Breast epithelium (tissue), 3 donors: ENCODE results near the gene CMTM5.

Experiments used
- POLR2A ChIP-seq: fragments of 450-650 bp; IDR thresholded peaks from one replicate; pipeline ENCODE4 v1.6.1; 2016; ENCODE audit warnings: antibody characterized with exemption, mild to moderate bottlenecking, moderate library complexity
- POLR2AphosphoS5 ChIP-seq, 3 donors: sonication (generic); formaldehyde crosslinking; IDR thresholded peaks; one replicate each; pipeline ENCODE4 v1.6.1; 2017; ENCODE audit warnings: antibody characterized with exemption in 3 of 3
- TF ChIP-seq, protein P1 (sequence below), 3 donors: fragments of 450-650 bp; IDR thresholded peaks; one replicate each; pipeline ENCODE4 v1.5.1; 2016 to 2017; ENCODE audit warnings: antibody characterized with exemption in 3 of 3, mild to moderate bottlenecking in 3 of 3, moderate library complexity in 3 of 3

DNA sequence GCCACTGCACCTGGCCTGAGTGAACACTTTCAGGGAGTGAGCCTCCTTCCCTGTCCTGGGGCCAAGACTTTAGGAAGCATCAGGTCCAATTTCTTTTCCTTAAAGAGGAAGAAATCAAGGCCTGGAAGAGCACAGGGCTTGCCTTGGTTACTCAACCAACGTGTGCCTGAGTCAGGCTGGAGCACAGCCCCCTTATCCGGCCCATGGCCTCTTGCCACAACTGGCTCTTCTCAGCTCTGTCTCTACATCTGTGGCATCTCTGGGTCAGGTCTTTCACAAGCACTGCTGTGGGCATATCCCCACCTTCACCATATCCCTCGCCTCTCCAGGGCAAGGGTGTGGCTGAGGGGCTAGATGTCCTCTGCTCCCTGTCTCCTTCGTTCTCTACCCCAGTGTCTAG, 24.4 kb downstream of the CMTM5 start:
- no peak for TF ChIP-seq POLR2A
- TF ChIP-seq, protein P1, sequence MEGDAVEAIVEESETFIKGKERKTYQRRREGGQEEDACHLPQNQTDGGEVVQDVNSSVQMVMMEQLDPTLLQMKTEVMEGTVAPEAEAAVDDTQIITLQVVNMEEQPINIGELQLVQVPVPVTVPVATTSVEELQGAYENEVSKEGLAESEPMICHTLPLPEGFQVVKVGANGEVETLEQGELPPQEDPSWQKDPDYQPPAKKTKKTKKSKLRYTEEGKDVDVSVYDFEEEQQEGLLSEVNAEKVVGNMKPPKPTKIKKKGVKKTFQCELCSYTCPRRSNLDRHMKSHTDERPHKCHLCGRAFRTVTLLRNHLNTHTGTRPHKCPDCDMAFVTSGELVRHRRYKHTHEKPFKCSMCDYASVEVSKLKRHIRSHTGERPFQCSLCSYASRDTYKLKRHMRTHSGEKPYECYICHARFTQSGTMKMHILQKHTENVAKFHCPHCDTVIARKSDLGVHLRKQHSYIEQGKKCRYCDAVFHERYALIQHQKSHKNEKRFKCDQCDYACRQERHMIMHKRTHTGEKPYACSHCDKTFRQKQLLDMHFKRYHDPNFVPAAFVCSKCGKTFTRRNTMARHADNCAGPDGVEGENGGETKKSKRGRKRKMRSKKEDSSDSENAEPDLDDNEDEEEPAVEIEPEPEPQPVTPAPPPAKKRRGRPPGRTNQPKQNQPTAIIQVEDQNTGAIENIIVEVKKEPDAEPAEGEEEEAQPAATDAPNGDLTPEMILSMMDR (IDR thresholded peaks at IDR 0.05): no peak
- TF ChIP-seq POLR2AphosphoS5 (IDR thresholded peaks at IDR 0.05): no peak
